SK-N-SH treated with all-trans-retinoic acid at 6 μM for 48 hours (cell line): ENCODE results near the gene DNAJA2.
"Not testable (repeated sequence)": the region's sequence is repeated elsewhere in the genome, so short reads cannot be mapped to it uniquely, and the experiment has no call there.

Experiments used
- ATAC-seq: fragments of 200-7000 bp; cut with Tn5 transposase; 3 replicates; pipeline ENCODE4 v1.9.1; 2020; ENCODE audit warnings: mild to moderate bottlenecking, moderate library complexity
- ARNTL ChIP-seq: fragments of 450-650 bp; formaldehyde crosslinking; IDR thresholded peaks from 2 replicates; pipeline ENCODE4 v1.5.0; 2020; ENCODE audit warnings: low read depth, mild to moderate bottlenecking, moderate library complexity, borderline replicate concordance
- BACH2 ChIP-seq: fragments of 250-450 bp; sonication (Bioruptor Pico); IDR thresholded peaks from 2 replicates; pipeline ENCODE4 v1.9.0; 2021; ENCODE audit warnings: mild to moderate bottlenecking, borderline replicate concordance
- CSDC2 ChIP-seq: fragments of 250-450 bp; sonication (Bioruptor Pico); IDR thresholded peaks from 2 replicates; pipeline ENCODE4 v1.5.0; 2020; ENCODE audit warnings: mild to moderate bottlenecking, moderate library complexity
- ESRRG ChIP-seq: fragments of 250-450 bp; sonication (Bioruptor Pico); IDR thresholded peaks from 2 replicates; pipeline ENCODE4 v1.6.1; 2021; ENCODE audit warnings: mild to moderate bottlenecking
- GLIS3 ChIP-seq: fragments of 250-450 bp; sonication (Bioruptor Pico); IDR thresholded peaks from 2 replicates; pipeline ENCODE4 v1.5.0; 2020; ENCODE audit warnings: mild to moderate bottlenecking, moderate library complexity
- ISL1 ChIP-seq: fragments of 250-450 bp; sonication (Bioruptor Pico); IDR thresholded peaks from 2 replicates; pipeline ENCODE4 v2.1.2; 2022; ENCODE audit warnings: mild to moderate bottlenecking, moderate library complexity
- OSR1 ChIP-seq: fragments of 250-450 bp; sonication (Bioruptor Pico); IDR thresholded peaks from 2 replicates; pipeline ENCODE4 v1.8.0; 2022; ENCODE audit warnings: moderate library complexity, mild to moderate bottlenecking, inconsistent platforms
- PPARA ChIP-seq: fragments of 250-450 bp; sonication (Bioruptor Pico); IDR thresholded peaks from 2 replicates; pipeline ENCODE4 v1.5.0; 2020; ENCODE audit warnings: mild to moderate bottlenecking, borderline replicate concordance
- RARB ChIP-seq: fragments of 250-450 bp; sonication (Bioruptor Pico); IDR thresholded peaks from 2 replicates; pipeline ENCODE4 v1.8.0; 2021; ENCODE audit warnings: mild to moderate bottlenecking, moderate library complexity
- SNAI2 ChIP-seq: fragments of 250-450 bp; sonication (Bioruptor Pico); IDR thresholded peaks from 2 replicates; pipeline ENCODE4 v1.5.0; 2020; ENCODE audit warnings: mild to moderate bottlenecking, moderate library complexity
- TCF4 ChIP-seq: fragments of 250-450 bp; sonication (Bioruptor Pico); IDR thresholded peaks from 2 replicates; pipeline ENCODE4 v1.8.0; 2021; ENCODE audit warnings: mild to moderate bottlenecking, moderate library complexity, borderline replicate concordance
- TOX ChIP-seq: fragments of 250-450 bp; sonication (Bioruptor Pico); IDR thresholded peaks from 2 replicates; pipeline ENCODE4 v1.8.0; 2021; ENCODE audit warnings: mild to moderate bottlenecking, moderate library complexity, borderline replicate concordance
- ZC3H10 ChIP-seq: fragments of 250-450 bp; sonication (Bioruptor Pico); IDR thresholded peaks from 2 replicates; pipeline ENCODE4 v1.5.1; 2021; ENCODE audit warnings: mild to moderate bottlenecking, moderate library complexity
- ZFP3 ChIP-seq: fragments of 250-450 bp; sonication (Bioruptor Pico); IDR thresholded peaks from 2 replicates; pipeline ENCODE4 v1.5.0; 2020; ENCODE audit warnings: mild to moderate bottlenecking, moderate library complexity
- ZFP30 ChIP-seq: fragments of 450-650 bp; formaldehyde crosslinking; IDR thresholded peaks from 2 replicates; pipeline ENCODE4 v1.5.0; 2022; ENCODE audit warnings: mild to moderate bottlenecking, moderate library complexity
- ZNF565 ChIP-seq: fragments of 450-650 bp; formaldehyde crosslinking; conservative IDR thresholded peaks from 2 replicates; pipeline ENCODE4 v1.5.0; 2020; ENCODE audit warnings: low read depth, mild to moderate bottlenecking, moderate library complexity
- ZNF70 ChIP-seq: fragments of 450-650 bp; formaldehyde crosslinking; IDR thresholded peaks from 2 replicates; pipeline ENCODE4 v1.5.0; 2020; ENCODE audit warnings: mild to moderate bottlenecking, moderate library complexity
- ZNF8 ChIP-seq: fragments of 450-650 bp; formaldehyde crosslinking; IDR thresholded peaks from 2 replicates; pipeline ENCODE4 v1.5.0; 2020; ENCODE audit warnings: mild to moderate bottlenecking, moderate library complexity
- TF ChIP-seq, protein P1 (sequence below): fragments of 250-450 bp; sonication (Bioruptor Pico); IDR thresholded peaks from 2 replicates; pipeline ENCODE4 v1.8.0; 2020; ENCODE audit warnings: mild to moderate bottlenecking, moderate library complexity, borderline replicate concordance
- TF ChIP-seq, protein P2 (sequence below): fragments of 250-450 bp; sonication (Bioruptor Pico); IDR thresholded peaks from 2 replicates; pipeline ENCODE4 v1.8.0; 2021; ENCODE audit warnings: low read depth, mild to moderate bottlenecking, moderate library complexity, borderline replicate concordance
- TF ChIP-seq, protein P3 (sequence below): fragments of 250-450 bp; sonication (Bioruptor Pico); IDR thresholded peaks from 2 replicates; pipeline ENCODE4 v1.5.1; 2021; ENCODE audit warnings: mild to moderate bottlenecking, moderate library complexity
- TF ChIP-seq, protein P4 (sequence below): fragments of 250-450 bp; sonication (Bioruptor Pico); IDR thresholded peaks from 2 replicates; pipeline ENCODE4 v1.5.0; 2020; ENCODE audit warnings: mild to moderate bottlenecking, moderate library complexity
- TF ChIP-seq, protein P5 (sequence below): fragments of 250-450 bp; sonication (Bioruptor Pico); IDR thresholded peaks from 2 replicates; pipeline ENCODE4 v1.5.1; 2020; ENCODE audit warnings: low read depth, mild to moderate bottlenecking, moderate library complexity

The DNAJA2 gene

DNA sequence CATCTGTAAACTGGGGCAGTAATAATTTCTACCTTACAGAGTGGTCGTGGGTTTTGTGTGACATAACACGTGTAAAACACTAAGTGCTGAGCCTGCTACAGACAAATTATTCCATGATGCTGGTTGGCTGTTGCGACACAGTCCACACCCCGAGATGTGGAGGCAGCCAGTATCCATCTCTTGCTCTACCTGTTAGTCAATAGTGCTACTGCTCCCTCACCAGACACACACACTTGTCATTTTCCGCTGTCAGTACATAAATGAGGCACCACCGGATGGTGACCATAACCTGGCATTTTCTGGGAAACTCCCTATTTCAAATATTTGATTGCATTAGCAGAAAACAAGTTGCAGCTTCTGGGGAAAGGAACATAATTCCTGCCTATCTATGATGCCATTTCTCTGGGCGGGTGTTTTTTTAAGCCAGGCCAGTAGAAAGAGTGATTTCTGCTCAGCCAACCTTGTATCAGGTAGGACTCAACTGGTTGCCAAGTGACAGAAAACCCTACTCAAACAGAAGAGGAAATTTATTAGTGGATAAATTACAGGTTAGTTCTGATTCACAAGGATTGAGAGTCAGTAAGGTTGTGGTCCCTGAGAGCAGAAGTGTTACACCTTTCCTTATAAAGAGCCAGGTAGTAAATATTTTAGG lies 24.1 kb downstream of the DNAJA2 start:
- TF ChIP-seq BACH2 (no peak), ZNF565 (CRISPR knock-in tag) (no peak), SNAI2 (CRISPR knock-in tag) (no peak), ARNTL (CRISPR knock-in tag) (no peak)
- TF ChIP-seq, protein P1, sequence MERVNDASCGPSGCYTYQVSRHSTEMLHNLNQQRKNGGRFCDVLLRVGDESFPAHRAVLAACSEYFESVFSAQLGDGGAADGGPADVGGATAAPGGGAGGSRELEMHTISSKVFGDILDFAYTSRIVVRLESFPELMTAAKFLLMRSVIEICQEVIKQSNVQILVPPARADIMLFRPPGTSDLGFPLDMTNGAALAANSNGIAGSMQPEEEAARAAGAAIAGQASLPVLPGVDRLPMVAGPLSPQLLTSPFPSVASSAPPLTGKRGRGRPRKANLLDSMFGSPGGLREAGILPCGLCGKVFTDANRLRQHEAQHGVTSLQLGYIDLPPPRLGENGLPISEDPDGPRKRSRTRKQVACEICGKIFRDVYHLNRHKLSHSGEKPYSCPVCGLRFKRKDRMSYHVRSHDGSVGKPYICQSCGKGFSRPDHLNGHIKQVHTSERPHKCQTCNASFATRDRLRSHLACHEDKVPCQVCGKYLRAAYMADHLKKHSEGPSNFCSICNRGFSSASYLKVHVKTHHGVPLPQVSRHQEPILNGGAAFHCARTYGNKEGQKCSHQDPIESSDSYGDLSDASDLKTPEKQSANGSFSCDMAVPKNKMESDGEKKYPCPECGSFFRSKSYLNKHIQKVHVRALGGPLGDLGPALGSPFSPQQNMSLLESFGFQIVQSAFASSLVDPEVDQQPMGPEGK (CRISPR knock-in tag), result no peak
- no peak for ATAC-seq

DNA sequence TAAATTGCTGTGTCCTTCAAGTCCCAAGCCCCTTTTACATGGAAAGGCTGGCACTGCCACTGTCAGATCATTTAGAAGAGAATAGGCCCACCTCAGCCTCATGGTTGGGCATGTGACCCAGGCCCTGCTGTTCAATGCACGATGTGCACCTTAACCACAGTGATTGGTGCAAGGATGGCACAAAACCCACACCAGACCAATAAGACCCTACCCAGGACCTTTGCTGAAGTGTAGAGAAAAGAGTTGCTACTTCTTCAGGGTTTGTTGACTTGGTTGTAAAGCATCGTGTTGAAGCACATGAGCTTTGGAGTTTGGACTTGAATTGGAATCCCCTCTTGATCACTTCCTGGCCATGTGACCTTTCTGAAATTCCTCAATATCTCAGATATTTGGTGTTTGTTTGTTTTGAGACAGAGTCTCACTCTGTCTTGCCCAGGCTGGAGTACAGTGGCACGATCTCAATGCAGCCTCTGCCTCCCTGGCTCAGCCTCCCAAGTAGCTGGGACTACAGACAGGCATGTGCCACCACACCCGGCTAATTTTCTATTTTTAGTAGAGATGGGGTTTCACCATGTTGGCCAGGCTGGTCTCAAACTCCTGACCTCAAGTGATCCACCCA lies 24.8 kb downstream of the DNAJA2 start:
- no peak for ATAC-seq
- TF ChIP-seq BACH2 (no peak), ZNF565 (CRISPR knock-in tag) (no peak), ZNF70 (no peak), CSDC2 (CRISPR knock-in tag) (no peak), ESRRG (CRISPR knock-in tag) (no peak), ZNF8 (CRISPR knock-in tag) (no peak)
- TF ChIP-seq, protein P2, sequence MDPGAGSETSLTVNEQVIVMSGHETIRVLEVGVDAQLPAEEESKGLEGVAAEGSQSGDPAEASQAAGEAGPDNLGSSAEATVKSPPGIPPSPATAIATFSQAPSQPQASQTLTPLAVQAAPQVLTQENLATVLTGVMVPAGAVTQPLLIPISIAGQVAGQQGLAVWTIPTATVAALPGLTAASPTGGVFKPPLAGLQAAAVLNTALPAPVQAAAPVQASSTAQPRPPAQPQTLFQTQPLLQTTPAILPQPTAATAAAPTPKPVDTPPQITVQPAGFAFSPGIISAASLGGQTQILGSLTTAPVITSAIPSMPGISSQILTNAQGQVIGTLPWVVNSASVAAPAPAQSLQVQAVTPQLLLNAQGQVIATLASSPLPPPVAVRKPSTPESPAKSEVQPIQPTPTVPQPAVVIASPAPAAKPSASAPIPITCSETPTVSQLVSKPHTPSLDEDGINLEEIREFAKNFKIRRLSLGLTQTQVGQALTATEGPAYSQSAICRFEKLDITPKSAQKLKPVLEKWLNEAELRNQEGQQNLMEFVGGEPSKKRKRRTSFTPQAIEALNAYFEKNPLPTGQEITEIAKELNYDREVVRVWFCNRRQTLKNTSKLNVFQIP (CRISPR knock-in tag), result no peak

DNA sequence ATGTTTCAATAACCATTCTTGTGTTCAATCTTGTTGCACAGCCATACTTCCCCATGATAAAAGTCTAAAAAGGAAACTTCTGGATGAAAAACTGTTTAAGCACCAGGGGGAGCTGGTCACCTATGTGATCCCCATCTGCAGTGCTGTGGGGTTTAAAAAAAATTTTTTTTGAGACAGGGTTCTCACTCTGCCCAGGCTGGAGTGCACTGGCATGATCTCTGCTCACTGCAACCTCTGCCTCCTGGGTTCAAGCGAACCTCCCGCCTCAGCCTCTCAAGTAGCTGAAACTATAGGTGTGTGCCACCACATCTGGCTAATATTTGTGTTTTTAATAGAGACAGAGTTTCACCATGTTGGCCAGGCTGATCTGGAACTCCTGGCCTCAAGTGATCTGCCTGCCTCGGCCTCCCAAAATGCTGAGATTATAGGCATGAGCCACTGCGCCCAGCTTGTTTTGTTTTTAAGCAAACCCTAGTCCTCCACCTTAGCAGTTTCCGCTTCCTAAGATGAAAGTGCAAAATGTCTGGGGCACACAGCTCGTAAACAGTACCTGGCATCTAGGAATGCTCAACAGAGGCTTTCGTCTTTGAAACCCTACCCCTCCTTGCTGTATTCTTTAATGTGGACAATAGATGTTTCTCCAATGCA lies 25.4 kb downstream of the DNAJA2 start:
- TF ChIP-seq PPARA (CRISPR knock-in tag), result no peak
- TF ChIP-seq, protein P3, sequence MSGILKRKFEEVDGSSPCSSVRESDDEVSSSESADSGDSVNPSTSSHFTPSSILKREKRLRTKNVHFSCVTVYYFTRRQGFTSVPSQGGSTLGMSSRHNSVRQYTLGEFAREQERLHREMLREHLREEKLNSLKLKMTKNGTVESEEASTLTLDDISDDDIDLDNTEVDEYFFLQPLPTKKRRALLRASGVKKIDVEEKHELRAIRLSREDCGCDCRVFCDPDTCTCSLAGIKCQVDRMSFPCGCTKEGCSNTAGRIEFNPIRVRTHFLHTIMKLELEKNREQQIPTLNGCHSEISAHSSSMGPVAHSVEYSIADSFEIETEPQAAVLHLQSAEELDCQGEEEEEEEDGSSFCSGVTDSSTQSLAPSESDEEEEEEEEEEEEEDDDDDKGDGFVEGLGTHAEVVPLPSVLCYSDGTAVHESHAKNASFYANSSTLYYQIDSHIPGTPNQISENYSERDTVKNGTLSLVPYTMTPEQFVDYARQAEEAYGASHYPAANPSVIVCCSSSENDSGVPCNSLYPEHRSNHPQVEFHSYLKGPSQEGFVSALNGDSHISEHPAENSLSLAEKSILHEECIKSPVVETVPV (CRISPR knock-in tag), result no peak
- no peak for TF ChIP-seq ESRRG (CRISPR knock-in tag)
- no peak for TF ChIP-seq ZFP3 (CRISPR knock-in tag)
- TF ChIP-seq ZNF70, result no peak
- TF ChIP-seq BACH2, result no peak
- TF ChIP-seq, protein P4, sequence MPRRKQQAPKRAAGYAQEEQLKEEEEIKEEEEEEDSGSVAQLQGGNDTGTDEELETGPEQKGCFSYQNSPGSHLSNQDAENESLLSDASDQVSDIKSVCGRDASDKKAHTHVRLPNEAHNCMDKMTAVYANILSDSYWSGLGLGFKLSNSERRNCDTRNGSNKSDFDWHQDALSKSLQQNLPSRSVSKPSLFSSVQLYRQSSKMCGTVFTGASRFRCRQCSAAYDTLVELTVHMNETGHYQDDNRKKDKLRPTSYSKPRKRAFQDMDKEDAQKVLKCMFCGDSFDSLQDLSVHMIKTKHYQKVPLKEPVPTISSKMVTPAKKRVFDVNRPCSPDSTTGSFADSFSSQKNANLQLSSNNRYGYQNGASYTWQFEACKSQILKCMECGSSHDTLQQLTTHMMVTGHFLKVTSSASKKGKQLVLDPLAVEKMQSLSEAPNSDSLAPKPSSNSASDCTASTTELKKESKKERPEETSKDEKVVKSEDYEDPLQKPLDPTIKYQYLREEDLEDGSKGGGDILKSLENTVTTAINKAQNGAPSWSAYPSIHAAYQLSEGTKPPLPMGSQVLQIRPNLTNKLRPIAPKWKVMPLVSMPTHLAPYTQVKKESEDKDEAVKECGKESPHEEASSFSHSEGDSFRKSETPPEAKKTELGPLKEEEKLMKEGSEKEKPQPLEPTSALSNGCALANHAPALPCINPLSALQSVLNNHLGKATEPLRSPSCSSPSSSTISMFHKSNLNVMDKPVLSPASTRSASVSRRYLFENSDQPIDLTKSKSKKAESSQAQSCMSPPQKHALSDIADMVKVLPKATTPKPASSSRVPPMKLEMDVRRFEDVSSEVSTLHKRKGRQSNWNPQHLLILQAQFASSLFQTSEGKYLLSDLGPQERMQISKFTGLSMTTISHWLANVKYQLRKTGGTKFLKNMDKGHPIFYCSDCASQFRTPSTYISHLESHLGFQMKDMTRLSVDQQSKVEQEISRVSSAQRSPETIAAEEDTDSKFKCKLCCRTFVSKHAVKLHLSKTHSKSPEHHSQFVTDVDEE, result no peak
- no peak for TF ChIP-seq ZFP30 (CRISPR knock-in tag)
- TF ChIP-seq ISL1 (CRISPR knock-in tag), result no peak
- TF ChIP-seq, protein P5, sequence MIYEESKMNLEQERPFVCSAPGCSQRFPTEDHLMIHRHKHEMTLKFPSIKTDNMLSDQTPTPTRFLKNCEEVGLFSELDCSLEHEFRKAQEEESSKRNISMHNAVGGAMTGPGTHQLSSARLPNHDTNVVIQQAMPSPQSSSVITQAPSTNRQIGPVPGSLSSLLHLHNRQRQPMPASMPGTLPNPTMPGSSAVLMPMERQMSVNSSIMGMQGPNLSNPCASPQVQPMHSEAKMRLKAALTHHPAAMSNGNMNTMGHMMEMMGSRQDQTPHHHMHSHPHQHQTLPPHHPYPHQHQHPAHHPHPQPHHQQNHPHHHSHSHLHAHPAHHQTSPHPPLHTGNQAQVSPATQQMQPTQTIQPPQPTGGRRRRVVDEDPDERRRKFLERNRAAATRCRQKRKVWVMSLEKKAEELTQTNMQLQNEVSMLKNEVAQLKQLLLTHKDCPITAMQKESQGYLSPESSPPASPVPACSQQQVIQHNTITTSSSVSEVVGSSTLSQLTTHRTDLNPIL (CRISPR knock-in tag), result no peak
- no peak for TF ChIP-seq ZNF565 (CRISPR knock-in tag)
- TF ChIP-seq ARNTL (CRISPR knock-in tag), result no peak
- no peak for TF ChIP-seq CSDC2 (CRISPR knock-in tag)
- TF ChIP-seq RARB, result no peak
- TF ChIP-seq GLIS3 (CRISPR knock-in tag), result no peak
- no peak for TF ChIP-seq TCF4
- TF ChIP-seq TOX, result no peak
- no peak for TF ChIP-seq OSR1 (CRISPR knock-in tag)
- no peak for TF ChIP-seq SNAI2 (CRISPR knock-in tag)
- no peak for TF ChIP-seq ZC3H10
- TF ChIP-seq, all 23 proteins: peak for 0
- ATAC-seq, result peak; percentile 94

DNA sequence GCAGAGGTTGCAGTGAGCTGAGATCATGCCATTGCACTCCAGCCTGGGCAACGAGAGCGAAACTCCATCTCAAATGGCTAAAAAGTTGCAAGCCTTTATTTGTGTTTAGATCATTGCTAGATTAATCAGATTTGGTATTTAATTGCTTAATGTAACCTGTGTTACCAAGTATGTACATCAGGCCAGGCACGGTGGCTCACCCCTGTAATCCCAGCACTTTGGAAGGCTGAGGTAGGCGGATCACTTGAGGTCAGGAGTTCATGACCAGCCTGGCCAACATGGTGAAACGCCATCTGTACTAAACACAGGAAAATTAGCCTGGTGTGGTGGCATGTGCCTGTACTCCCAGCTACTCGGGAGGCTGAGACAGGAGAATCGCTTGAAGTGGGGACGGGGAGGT lies 28.8 kb downstream of the DNAJA2 start:
- ATAC-seq, result not testable (repeated sequence)
